ENCODE data around the gene BST2. TPM values are rescaled to one million over a fixed set of nuclear protein-coding genes. Genes with fewer than 3 reads are reported as not detected.
A peak's percentile ranks its signal among the peaks of the same experiment; 100 is the strongest.

The BST2 gene
- total RNA-seq, 2 donors from 2014 or later = 113 to 144 TPM

DNA sequence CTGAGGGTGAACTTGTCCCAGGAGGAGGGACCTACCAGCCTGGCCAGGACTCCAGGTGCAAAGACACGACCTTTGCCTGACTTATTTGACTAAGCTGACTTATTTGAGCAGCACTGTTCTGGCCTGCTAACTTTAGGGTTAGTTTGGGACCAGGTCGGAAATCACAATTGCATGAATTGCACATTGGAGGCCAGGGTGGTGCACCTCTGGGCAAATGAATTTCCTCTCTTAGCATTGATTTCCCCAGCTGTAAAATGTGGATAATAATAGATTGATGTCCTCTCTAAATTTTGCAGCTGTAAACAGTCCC is 1.4 kb upstream of the BST2 start:
- H3K27me3 ChIP-seq (replicated peaks; ENCODE audit: insufficient read depth) = no peaks in the 10 kb centered on the region
- no peaks in the 10 kb centered on the region for H3K9me3 ChIP-seq
- peak overlapping the region in 1 of 2 donors; percentile 15 for H3K27ac ChIP-seq
- peak overlapping the region; percentile 70 for H3K4me3 ChIP-seq
- DNase-seq (ENCODE audit: low spot score) (no peak), ATAC-seq (ENCODE audit: insufficient number of reproducible peaks, low FRiP score, low read depth) (no peak)
- H3K36me3 ChIP-seq = peaks cover 3% of the 10 kb centered on the region
- H3K4me1 ChIP-seq (ENCODE audit: control insufficient read depth in 1 of 2, low read depth in 2 of 2) = peaks cover 22 to 35% of the 10 kb centered on the region in 2 donors
- TF ChIP-seq, protein P1, sequence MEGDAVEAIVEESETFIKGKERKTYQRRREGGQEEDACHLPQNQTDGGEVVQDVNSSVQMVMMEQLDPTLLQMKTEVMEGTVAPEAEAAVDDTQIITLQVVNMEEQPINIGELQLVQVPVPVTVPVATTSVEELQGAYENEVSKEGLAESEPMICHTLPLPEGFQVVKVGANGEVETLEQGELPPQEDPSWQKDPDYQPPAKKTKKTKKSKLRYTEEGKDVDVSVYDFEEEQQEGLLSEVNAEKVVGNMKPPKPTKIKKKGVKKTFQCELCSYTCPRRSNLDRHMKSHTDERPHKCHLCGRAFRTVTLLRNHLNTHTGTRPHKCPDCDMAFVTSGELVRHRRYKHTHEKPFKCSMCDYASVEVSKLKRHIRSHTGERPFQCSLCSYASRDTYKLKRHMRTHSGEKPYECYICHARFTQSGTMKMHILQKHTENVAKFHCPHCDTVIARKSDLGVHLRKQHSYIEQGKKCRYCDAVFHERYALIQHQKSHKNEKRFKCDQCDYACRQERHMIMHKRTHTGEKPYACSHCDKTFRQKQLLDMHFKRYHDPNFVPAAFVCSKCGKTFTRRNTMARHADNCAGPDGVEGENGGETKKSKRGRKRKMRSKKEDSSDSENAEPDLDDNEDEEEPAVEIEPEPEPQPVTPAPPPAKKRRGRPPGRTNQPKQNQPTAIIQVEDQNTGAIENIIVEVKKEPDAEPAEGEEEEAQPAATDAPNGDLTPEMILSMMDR (IDR thresholded peaks at IDR 0.05) = no peak

- Histone ChIP-seq H3K4me1 (ENCODE audit: control insufficient read depth in 1 of 2, low read depth in 2 of 2) (peaks cover 22 to 35% of the 10 kb centered on the region in 2 donors), H3K27me3 (replicated peaks; ENCODE audit: insufficient read depth) (no peaks in the 10 kb centered on the region), H3K27ac (peak overlapping the region; percentile 64 to 72), H3K4me3 (peak overlapping the region; percentile 70), H3K9me3 (no peaks in the 10 kb centered on the region), H3K36me3 (no peaks in the 10 kb centered on the region)
- DNase-seq (ENCODE audit: low spot score) (no peak), ATAC-seq (ENCODE audit: insufficient number of reproducible peaks, low FRiP score, low read depth) (no peak)
- TF ChIP-seq, protein P1 (IDR thresholded peaks at IDR 0.05) = no peak
Observed at GRCh38 chr19:17406046-17406886, 836 bp upstream of the BST2 start.

DNA sequence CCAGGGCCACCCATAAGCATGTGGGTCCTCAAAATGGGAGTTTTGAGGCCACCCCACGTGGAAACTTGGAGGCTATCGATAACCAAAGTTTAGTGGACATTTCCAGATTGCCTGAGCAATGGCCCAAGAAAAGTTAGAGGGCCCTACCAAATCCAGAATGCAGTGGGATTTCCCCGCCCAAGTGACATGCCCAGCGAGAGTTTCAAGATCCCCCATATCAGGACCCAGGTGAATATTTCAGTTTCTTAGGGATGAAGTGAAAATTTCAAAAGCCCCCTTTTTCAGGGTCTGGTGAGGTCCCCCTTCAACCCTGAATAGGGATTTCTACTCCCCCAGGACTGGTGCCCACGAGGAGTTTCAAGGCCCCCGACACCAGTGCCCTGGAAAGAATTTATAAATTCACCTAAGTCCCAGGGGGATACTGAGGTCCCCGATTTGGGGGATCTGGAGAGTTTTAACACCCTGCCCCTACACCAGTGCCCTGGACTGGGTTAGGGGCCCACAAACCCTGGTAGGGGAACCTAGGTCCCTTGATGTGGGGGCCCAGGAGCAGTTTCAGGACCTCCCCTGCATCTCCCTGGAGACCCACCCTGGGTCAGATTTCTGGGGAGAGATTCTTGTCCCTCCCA is 695 bp downstream of the BST2 start:
- peaks cover 22 to 35% of the 10 kb centered on the region in 2 donors for H3K4me1 ChIP-seq (ENCODE audit: control insufficient read depth in 1 of 2, low read depth in 2 of 2)

DNA sequence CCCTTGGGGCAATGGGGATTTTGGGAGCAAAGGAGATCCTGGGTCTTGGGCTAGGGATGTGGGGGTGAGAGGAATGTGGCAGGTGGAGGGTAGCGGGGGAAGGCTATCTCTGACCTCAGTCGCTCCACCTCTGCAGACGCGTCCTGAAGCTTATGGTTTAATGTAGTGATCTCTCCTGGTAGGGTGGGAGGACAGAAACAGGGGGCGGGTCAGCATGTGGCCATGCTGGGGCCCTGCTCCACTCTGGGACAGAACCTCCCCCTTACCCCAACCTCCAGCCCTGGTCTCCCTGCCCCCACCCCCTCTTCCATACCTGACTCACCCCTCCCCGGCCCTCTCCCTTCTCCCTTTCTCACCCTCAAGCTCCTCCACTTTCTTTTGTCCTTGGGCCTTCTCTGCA is 1.4 kb downstream of the BST2 start:
- no peak for ATAC-seq (ENCODE audit: insufficient number of reproducible peaks, low FRiP score, low read depth)
- Histone ChIP-seq H3K27ac (no peak overlapping the region), H3K4me3 (peak overlapping the region; percentile 70)

More for the DNA sequence above, 695 bp downstream of the BST2 start:
- TF ChIP-seq, protein P1 (IDR thresholded peaks at IDR 0.05) = no peak
- ATAC-seq (ENCODE audit: insufficient number of reproducible peaks, low FRiP score, low read depth) = no peak
- Histone ChIP-seq H3K9me3 (no peaks in the 10 kb centered on the region), H3K27ac (peak overlapping the region; percentile 39 to 64), H3K36me3 (no peaks in the 10 kb centered on the region), H3K27me3 (replicated peaks; ENCODE audit: insufficient read depth) (no peaks in the 10 kb centered on the region), H3K4me3 (peak overlapping the region; percentile 70)
- no peak for DNase-seq (ENCODE audit: low spot score)

More for the DNA sequence above, 1.4 kb downstream of the BST2 start:
- Histone ChIP-seq H3K36me3 (no peaks in the 10 kb centered on the region), H3K4me1 (ENCODE audit: control insufficient read depth in 1 of 2, low read depth in 2 of 2) (peaks cover 22 to 35% of the 10 kb centered on the region in 2 donors), H3K9me3 (no peaks in the 10 kb centered on the region), H3K27me3 (replicated peaks; ENCODE audit: insufficient read depth) (no peaks in the 10 kb centered on the region)
- DNase-seq (ENCODE audit: low spot score) = no peak
- TF ChIP-seq, protein P1 (IDR thresholded peaks at IDR 0.05) = no peak

Data from thoracic aorta (tissue), 2 donors.